Stimulated activated CD4-positive, alpha-beta T cell treated with anti-CD3 and anti-CD28 coated beads, TNF-alpha, amount 100 ng/mL, for 1 hour (primary cell): ENCODE results near the gene MAST3.
"Not testable (repeated sequence)": the region's sequence is repeated elsewhere in the genome, so short reads cannot be mapped to it uniquely, and the experiment has no call there.

Experiments
- DNase-seq, 3 donors: peaks; one replicate each; pipeline ENCODE4 v3.0.0-alpha.2; 2020; ENCODE audit warnings: low read depth in 3 of 3, low spot score in 1 of 3

Gene MAST3

DNA sequence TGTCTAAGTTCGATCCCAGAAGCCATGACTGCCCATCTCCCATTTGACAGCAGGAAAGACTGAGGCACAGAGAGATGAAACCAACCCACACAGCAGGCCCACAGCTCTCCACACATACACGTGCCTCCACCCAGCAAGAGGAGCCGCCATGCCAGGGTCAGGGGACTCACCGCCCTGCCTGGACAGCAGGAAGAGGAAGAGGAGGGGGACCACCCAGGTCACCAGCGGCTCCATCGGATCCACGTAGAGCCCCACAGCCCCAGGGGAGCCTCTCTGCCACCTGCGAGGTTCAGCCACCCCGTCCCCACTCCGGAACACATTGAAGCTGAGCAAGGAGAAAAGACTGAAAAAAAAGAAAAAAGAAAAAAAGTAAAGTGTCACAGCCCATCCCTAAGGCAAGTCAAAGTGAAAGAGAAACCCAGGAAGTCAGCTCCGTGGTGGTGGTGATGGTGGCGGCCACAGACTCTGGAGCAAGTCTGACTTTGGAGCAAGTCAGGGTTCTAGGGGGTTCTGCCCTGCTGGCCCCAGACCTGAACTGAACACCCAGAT, 10.9 kb upstream of the MAST3 start, which contains the start of gene IL12RB1:
TSS of gene IL12RB1 (minus strand) at position 345 of the 549 bp plus-strand sequence. CDS start at position 234, 111 bp downstream.
- peak in 1 of 3 donors; percentile 38 for DNase-seq

DNA sequence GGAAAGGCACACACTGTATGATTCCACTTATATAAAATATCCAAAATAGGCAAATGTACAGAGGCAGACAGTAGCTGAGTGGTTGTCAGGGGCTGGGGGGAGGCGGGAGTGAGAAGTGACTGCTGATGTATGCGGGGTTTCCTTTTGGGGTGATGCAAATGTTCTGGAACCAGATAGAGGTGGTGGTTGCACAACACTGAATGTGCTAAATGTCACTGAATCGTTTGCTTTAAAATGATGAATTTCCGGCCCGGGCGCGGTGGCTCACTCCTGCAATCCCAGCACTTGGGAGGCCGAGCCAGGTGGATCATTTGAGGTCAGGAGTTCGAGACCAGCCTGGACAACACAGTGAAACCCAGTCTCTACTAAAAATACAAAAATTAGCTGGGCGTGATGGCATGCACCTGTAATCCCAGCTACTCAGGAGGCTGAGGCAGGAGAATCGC, 8.5 kb upstream of the MAST3 start:
- DNase-seq = peak in 1 of 3 donors; percentile 21

DNA sequence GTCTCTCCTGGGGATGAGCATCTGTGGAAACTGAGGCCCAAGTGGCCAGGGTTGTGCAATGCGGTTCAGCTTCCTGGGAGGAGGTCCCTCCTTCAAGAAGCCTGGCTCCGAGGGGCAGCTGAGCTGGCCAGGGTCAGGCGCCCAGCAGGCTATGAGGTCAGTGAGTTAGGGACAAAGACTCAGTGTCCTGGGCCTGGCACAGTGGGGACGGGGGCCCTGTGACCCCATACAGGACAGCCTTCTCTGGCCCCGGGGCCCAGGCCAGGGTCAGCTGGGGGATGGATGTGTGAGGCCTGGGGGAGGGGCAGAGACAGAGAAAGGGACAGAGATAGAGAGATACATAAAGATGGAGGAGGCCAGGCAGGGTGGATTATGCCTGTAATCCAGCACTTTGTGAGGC, 7.9 kb upstream of the MAST3 start:
- no peak for DNase-seq

DNA sequence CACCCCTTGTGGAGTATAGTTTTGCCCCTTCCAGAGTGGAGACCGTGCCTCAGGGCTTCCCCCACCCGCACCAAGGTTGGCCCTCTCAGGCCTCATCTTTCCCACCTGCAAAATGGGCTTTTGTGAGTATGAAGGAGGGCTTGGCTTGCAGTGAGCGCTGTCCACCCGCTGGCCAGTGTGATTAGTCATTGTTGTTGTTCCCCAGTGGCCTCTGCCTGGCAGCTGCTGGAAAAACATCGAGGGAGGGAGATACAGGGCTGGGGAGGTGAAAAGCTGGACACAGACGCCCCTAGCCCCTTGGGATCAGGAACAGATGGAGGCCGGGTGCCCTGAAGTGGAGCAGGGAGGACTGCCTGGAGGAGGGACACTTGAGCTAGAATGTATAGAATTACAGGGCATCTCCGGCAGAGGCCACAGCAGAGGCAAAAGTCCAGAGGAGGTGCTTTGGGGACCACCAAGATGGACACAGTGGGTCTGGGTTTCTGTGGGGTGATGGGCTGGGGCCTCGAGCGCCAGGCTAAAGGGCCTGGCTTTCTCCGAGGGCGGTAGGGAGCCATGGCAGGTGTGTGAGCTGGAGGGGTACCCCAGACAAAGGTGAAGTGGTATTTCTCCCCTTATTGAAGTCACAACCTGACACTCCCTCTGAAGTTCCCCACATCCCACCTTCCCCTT, 6.9 kb upstream of the MAST3 start:
- DNase-seq = no peak

DNA sequence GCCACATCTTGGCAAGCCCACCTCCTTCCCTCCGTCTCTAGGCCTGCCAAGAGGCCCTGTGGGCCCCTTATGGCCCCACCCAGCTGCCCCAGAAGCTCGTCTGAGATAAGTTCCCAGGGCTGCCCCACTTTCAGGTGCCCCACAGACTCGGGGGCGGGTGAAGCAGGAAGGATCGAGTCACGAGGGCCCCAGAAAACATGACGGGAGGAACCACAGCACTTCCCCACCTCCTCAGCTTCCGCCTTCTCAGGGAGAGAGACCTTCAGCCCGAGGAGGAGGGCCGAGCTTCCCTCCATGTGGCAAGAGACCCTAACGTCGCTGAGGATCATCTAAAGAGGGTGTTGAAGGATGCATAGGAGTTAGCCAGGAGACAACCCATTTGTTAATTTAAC, 6.4 kb upstream of the MAST3 start:
- DNase-seq = peak; percentile 61 to 66 (median 64)

DNA sequence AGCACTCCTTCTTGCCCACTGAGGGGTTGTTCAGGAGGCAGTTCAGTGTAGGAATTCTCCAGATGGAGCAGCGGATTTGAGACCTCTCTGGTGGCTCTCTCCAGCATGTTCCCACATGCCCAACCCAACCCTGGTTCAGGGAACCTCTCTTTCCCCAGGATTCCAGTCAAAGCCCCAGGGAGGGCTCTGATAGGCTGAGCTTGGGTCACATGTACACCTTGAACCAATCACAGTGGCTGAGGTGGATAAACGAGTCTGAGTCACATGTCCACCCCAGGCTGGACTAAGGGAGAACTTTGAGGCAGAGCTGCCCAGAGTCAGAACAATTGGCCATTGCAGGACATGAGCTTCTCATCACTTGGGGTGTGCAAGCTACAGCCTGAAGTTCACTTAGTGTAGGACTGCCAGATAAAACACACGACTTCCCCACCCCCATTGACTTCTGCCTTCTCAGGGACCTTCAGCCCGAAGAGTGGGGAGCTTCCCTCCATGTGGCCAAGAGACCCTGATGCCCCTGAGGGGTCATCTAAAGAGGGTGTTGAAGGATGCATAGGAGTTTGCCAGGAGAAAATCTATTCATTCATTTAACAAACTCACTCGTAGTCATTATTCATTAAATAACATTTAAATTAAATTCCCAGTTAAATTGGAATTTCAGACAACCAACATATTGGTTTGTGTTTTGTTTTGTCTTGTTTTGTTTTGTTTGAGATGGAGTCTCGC, 4.0 kb upstream of the MAST3 start:
- DNase-seq = no peak

DNA sequence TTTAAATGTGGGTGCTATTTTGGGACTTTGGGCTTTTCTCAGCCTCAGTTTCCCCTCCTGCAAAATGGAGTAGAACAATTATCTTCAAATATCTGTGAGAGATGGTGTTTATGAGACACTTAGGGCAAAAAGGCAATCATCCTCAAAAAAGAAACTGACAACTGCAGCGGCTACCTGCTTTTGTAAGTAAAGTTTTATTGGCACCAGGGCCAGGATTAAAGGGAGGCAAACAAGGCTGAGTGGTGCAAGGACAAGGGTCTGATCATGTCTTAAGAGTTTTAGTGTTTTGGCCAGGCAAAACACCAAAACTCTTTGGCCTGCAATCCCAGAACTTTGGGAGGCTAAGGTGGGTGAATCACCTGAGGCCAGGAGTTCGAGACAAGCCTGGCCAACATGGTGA, 1.3 kb upstream of the MAST3 start:
- DNase-seq = no peak

DNA sequence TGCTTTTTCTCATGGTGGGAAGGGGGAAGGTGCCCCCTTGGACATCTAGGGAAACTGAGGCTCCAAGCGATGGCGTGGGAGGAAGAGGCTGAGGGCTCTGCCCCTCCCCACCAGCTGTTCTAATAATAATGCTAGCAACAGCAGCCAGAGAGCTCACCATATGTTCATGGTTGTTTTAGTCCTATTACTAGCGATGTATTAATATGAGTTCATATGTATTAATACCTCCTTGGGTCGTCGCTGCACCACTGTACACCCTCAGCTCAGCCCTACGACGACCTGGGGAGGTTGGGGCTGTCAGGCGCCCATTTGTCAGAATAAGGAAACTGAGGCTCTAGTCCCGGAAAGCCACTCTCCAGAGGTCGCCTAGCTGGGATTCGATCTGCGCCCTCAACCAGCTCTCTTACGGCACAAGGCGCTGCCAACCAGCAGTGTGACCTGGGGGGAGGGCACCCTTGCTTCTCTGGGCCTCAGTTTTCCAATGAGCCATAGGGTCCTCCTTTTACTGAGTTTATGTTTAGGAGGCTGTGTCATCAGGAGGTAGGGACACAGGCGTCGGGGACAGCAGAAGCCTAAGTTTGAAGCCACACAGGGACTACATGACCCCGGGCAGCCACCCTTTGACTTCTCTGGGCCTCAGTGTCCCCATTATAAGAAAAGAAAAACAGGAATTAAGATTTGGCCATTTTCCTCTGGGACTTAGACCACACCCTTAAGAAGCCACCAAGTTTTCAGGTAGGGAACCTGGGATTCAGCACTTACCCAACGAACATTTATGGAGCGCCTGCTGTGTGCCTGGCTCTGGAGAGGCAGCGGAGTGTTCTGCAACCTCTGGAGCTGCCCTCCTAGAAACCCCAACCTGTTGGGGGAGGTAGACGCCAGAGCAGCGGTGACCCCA, 664 bp downstream of the MAST3 start:
- no peak for DNase-seq

DNA sequence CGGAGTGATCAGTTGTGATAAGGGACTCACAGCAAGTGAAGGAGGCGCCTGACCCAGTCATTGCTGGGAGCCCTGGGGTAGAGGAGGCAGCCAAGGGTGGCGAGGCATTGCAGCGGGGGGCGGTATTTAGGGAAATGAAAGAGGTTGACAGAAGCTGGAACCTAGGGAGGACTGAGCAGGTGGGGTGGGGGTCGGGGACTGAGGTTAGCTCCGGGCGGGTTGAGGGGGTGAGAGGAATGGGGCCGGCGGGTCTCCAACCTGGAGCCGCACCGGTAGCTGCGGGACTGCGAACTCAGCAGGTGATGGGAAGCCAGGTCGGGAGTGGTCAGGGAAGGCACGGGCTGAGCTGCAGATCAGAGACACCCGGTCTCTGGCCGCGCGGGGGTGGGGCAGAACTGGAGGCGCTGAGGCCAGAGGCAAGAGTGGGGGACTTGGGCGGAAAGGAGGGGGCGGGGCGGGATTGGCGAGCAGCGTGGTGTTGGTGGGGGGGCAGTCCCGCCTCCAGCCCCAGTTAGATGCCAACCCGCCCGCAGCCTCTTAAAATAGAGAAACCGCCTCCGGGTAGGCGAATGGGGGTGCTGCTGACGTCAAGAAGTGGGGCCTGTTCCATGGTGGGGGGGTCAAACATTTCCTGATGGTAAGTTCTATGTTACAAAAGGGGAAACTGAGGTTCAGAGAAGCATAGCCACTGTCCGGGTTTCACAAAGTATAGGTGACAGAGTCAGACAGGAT, 1.5 kb downstream of the MAST3 start:
- DNase-seq = no peak

DNA sequence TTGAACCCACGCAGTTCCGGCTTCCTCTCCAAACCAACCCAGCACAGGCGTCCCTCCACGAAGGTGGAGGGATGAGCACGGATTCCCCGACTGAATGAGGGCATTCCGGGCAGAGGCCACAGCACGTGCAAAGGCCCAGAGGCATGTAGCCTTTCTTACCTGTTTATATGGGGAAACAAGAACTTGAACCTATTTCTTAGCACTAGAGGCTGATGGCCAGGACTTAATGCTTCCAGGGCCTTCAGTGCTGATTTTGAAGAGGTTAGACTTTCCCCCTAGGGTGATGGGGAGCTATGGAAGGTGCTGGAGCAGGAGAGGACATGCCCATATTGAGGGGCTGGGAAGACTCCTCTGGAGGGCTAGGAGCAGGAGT, 2.0 kb downstream of the MAST3 start:
- DNase-seq = no peak

DNA sequence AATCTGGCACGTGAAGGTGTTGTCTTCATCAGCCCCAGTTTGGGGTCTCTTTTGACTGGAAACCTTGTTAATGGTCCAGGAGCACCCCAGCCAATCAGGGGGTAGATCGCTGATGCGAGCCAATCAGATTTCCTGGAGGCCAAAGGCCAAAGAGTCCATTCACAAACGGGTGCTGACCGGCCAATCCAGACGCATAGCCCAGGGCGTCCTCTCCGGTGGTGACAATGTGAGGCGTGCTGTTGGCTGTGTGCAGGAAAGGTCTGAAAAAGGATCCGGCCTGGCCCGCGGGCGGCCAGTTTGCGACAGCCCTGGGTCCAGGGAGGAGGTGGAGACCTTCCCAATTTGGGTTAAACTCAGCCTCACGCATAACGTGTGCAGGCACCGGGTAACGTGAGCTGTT, 3.1 kb downstream of the MAST3 start:
- no peak for DNase-seq

DNA sequence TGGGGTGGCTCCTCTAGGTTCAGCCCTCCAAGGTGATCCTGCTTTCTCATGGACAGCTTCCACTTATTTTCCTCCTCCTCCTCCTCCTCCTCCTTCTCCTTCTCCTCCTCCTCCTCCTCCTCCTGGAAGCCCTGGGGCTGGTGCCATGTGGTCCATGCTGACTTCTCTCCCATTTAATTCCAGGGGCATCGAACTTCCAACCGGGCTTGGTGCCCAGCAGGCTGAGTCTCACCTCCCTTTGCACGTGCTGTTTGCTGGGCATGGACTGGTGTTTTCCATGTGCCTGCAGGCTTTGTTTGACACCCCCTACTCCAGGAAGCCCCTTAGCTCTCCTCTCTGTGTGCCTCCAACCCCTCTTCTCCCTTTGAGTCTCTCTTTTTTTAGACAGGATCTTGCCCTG, 3.7 kb downstream of the MAST3 start:
- DNase-seq = no peak

DNA sequence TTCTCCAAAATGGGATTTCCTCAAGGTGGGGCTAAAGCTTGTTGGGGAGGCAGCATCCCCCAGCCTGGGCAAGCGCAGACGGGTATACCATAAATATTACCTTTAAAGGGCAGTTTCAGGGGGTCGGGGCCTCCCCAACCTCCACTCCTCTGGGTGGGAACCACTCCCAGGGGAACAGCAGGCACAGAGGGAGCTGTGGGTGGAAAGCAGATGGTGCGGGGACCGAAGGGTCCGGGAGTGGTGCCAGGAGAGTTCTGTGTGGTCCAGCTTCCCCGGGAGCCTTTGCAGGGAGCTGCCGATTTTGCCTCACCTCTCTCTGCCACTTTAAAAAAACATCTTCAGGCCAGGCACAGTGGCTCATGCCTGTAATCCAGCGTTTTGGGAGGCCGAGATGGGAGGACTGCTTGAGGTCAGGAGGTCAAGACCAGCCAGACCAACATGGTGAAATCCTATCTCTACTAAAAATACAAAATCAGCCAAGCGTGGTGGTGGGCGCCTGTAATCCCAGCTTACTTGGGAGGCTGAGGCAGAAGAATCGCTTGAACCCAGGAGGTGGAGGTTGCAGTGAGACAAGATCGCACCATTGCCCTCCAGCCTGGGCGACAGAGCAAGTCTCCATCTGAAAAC, 5.5 kb downstream of the MAST3 start:
- DNase-seq = no peak

DNA sequence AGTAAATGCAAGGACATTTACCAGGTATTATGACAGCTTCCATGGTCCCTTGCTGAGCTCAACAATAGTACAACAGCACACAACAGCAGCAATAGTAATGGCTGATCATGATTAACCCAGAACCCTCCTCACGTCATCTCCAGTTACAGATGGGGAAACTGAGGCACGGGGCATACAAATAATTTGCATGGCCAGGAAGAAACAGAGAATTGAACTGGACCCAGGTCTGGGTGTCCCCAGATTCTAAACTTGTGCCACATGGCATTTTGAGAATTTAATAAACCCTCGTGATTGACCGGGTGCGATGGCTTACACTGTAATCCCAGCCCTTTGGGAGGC, 7.2 kb downstream of the MAST3 start:
- no peak for DNase-seq

DNA sequence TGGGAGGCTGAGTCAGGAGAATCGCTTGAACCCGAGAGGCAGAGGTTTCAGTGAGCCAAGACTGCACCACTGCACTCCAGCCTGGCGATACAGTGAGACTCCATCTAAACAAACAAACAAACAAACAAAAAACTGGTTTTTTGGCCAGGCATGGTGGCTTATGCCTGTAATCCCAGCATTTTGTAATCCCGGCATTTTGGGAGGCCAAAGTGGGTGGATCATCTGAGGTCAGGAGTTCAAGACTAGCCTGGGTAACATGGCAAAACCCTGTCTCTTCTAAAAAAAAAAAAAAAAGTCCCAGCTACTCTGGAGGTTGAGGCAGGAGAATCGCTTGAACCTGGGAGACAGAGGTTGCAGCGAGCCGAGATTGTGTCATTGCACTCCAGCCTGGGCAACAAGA, 7.7 kb downstream of the MAST3 start:
- DNase-seq = not testable (repeated sequence)

DNA sequence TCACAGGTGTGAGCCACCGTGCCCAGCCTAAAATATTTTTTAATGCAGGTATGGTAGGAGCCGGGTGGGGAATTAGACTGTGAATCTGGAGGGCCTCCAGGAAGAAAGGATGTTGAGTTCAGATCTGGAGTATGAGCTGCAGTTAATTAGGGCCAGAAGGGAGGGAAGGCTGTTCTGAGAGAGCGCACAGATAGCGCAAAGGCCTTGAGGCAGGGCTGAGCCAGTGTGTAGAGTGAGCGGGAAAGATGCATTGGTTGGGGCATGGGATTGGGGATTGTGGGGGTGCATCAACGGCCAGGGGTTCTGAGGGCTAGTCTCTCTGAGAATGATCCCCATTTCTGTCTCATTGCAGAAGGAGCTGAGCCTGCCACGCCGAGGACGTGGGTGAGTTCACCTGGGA, 9.7 kb downstream of the MAST3 start:
- no peak for DNase-seq

DNA sequence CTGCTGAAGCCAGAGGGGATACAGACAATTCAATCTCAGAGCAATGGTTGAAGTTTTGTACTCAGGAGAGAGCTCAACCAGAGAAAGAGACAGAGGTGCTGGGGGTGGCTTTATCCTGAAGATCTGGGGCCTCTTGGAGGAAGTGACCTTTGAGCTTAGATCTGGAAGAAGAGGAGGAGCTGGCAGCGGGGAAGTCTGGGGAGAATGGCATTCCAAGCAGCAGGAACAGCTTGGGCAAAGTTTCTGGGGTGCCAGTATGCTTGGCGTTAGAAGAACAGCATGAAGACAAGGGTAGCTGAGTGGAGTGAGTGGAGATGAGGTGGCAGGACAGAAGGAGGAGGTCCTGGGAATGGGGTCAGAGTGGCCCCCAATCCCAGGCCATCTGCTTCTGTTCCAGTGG, 11.3 kb downstream of the MAST3 start:
- no peak for DNase-seq

DNA sequence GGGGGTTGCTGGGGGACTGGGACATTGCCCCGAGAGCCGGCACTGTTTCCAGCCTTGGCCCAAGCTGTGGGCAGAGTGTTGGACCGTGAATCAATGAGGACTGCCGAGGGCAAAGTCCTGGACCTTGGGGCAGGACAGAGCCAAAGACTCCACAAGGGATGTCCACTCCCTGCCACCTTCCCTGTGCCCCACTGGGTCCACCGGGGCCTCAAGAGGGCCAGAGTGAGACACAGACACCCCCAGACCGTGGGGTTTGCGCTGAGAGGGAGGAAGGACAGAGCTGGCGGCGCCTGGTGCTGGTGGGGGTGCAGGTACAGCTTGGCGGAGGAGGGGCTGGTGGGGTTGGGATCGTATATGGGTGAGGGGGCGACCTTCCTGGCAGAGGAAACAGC, 11.8 kb downstream of the MAST3 start:
- no peak for DNase-seq

DNA sequence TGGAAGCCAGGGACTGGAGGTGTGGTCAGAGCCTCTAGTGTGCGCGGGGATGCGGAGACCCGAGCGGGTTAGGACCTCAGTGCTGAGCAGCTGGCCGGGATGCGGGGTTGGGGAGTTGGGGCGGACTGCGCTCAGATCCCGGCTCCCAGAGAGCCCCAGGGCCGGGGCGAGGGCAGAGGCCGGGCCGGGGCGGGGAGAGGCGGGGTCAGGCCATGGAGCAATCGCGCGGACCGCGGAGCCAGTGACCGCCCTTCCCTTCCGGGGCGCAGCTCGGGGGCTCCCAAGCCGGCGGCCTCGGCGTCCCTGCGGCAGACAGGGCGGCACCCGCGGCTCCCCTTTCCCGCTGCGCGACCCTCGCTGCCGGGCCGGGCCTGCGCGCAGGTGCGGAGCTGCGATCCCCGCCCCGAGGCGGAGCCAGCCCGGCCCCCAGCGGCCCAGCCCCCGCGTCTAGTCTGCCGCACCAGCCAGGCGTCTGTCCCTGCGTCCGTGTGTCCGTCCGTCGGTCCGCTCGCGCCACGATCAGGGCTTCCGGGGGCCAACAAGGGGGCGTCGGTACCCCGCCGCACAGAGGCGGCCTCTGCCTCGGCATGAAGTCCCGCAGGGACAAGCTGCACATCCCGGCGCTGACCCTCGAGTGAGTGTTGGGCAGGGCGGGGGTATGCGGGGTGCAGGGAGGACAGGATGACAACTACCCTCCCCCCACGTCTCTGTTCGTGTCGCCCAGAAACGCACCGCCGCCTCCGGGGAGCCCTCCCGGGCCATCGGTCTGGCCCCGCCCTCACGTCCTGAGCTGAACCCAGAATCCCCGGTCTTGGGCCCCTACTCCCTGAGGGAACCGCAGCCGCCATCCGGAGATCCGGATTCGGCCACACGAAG, 12.4 kb downstream of the MAST3 start:
- DNase-seq = no peak
